Right atrium auricular region (tissue), 2 donors: ENCODE measurements around the gene CISD2. TPM values are rescaled to one million over a fixed set of nuclear protein-coding genes. Genes with fewer than 3 reads are reported as not detected.
"Not testable (repeated sequence)": the region's sequence is repeated elsewhere in the genome, so short reads cannot be mapped to it uniquely, and the experiment has no call there.

ENCODE experiments used
- DNase-seq: peaks from one replicate; pipeline ENCODE4 v3.0.0-alpha.2; 2019; ENCODE audit warnings: low spot score
- H3K27ac ChIP-seq, 2 donors: fragments of 200-600 bp; sonication (generic); 1 replicate in 1 of 2; 2 replicates in 1 of 2; pipeline ENCODE4 v1.5.1; 2016 to 2019
- H3K27me3 ChIP-seq, 2 donors: fragments of 200-600 bp; sonication (generic); one replicate each; pipeline versions ENCODE4 v1.5.1 to v1.6.0; 2017 to 2019
- H3K36me3 ChIP-seq: fragments of 200-600 bp; sonication (generic); one replicate; pipeline ENCODE4 v1.5.1; 2016
- H3K4me1 ChIP-seq, 2 donors: fragments of 200-600 bp; sonication (generic); one replicate each; pipeline versions ENCODE4 v1.5.1 to v1.6.0; 2017 to 2019
- H3K4me3 ChIP-seq, 2 donors: fragments of 200-600 bp; sonication (generic); 1 replicate in 1 of 2; 2 replicates in 1 of 2; pipeline ENCODE4 v1.5.1; 2017 to 2019; ENCODE audit warnings: mild to moderate bottlenecking in 1 of 2, moderate library complexity in 1 of 2
- H3K9me3 ChIP-seq, 2 donors: fragments of 200-600 bp; sonication (generic); one replicate each; pipeline ENCODE4 v1.5.1; 2019
- total RNA-seq, 2 donors: library from RNA; depleted of rRNA; stranded (reverse); fragments of >200 nt; gene quantifications; one replicate each; pipeline ENCODE4 v1.1.0, GENCODE V29; 2016
- TF ChIP-seq, protein P1 (sequence below), 2 donors: fragments of 200-600 bp; sonication (generic); IDR thresholded peaks; one replicate each; pipeline ENCODE4 v1.5.1; 2019; ENCODE audit warnings: antibody characterized with exemption in 2 of 2

The CISD2 gene
- total RNA-seq, 2 donors from 2014 or later, result 10.5 to 11.5 TPM

DNA sequence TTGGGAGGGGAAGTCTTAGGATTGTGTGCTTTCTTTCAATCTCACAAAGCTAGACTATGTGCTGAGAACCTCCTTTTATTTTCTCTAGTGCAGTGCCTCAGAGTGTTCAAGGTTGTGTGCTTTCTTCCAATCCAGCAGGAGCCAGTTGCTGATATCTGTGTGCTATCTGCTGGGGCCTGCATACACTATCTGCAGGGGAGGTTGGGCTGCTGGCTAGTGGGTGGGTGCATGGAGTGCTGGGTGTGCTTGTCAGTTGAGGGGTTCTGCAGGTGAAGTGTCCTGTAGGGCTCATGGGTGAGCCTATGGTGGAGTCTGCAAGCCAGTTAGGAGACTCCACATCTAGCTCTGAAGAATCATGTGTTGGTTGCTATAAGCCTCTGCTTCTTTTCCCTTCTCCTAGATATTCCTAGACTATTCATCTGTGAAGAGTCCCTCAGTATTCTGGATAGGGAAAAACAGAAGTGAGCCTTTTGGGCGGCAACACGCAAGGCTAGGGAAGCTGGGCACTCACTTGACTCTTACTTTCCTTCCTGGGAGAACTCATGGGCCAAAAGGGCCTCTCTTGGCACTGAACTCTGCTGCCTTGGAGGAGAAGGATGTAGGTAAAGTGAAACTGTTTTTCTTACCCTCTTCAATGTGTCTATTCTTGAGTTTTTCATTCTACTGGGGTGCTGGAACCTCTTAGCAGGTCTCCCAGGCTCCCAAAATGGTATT is 8.0 kb upstream of the CISD2 start:
- Histone ChIP-seq H3K27ac (no peak overlapping the region), H3K9me3 (peaks cover 0 to 15% of the 10 kb centered on the region in 2 donors), H3K4me3 (no peak overlapping the region), H3K27me3 (no peaks in the 10 kb centered on the region), H3K4me1 (no peaks in the 10 kb centered on the region), H3K36me3 (no peaks in the 10 kb centered on the region)
- TF ChIP-seq, protein P1, sequence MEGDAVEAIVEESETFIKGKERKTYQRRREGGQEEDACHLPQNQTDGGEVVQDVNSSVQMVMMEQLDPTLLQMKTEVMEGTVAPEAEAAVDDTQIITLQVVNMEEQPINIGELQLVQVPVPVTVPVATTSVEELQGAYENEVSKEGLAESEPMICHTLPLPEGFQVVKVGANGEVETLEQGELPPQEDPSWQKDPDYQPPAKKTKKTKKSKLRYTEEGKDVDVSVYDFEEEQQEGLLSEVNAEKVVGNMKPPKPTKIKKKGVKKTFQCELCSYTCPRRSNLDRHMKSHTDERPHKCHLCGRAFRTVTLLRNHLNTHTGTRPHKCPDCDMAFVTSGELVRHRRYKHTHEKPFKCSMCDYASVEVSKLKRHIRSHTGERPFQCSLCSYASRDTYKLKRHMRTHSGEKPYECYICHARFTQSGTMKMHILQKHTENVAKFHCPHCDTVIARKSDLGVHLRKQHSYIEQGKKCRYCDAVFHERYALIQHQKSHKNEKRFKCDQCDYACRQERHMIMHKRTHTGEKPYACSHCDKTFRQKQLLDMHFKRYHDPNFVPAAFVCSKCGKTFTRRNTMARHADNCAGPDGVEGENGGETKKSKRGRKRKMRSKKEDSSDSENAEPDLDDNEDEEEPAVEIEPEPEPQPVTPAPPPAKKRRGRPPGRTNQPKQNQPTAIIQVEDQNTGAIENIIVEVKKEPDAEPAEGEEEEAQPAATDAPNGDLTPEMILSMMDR (IDR thresholded peaks at IDR 0.05), result no peak
- no peak for DNase-seq

DNA sequence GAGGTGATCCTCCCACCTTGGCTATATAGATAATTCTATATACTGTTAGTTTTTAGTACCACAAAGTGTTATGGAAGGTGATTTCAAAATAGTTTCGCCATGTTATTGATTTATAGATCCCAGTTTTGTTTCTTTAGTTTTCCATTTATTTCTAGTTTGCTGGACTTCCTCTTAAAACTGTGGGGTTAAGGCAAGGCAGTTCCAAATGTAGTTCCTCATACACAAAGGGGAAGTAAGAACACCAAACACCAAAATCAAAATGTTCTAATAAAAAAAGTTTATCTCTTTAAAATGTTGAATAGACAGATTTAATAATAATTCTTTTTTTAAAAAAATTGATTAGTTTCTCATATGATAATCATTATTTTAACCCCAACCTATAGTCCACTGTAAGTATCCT is 6.8 kb upstream of the CISD2 start:
- no peaks in the 10 kb centered on the region for H3K27me3 ChIP-seq
- TF ChIP-seq, protein P1 (IDR thresholded peaks at IDR 0.05), result no peak
- H3K4me1 ChIP-seq, result no peaks in the 10 kb centered on the region
- DNase-seq, result no peak
- no peak overlapping the region for H3K4me3 ChIP-seq
- no peaks in the 10 kb centered on the region for H3K36me3 ChIP-seq
- H3K27ac ChIP-seq, result no peak overlapping the region
- peaks cover 0 to 15% of the 10 kb centered on the region in 2 donors for H3K9me3 ChIP-seq

DNA sequence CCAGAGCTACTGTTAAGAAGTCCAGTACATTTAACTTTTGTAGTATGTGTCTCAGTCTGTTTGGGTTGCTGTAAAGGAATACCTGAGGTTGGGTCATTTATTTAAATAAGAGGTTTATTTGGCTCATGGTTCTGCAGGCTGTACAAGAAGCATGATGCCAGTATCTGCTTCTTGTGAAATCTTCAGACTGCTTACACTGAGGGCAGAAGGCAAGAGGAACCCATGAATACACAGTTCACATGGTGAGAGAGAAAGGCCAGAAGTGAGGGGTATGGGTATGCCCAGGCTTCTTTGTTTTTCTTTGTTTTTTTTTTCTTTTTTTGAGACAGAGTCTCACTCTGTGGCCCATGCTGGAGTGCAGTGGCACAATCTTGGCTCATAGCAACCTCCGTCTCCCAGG is 6.0 kb upstream of the CISD2 start:
- Histone ChIP-seq H3K4me1 (peaks cover 0 to 5% of the 10 kb centered on the region in 2 donors), H3K36me3 (no peaks in the 10 kb centered on the region), H3K27me3 (no peaks in the 10 kb centered on the region), H3K27ac (no peak overlapping the region), H3K4me3 (no peak overlapping the region), H3K9me3 (peaks cover 0 to 15% of the 10 kb centered on the region in 2 donors)
- TF ChIP-seq, protein P1 (IDR thresholded peaks at IDR 0.05), result no peak
- DNase-seq, result no peak

DNA sequence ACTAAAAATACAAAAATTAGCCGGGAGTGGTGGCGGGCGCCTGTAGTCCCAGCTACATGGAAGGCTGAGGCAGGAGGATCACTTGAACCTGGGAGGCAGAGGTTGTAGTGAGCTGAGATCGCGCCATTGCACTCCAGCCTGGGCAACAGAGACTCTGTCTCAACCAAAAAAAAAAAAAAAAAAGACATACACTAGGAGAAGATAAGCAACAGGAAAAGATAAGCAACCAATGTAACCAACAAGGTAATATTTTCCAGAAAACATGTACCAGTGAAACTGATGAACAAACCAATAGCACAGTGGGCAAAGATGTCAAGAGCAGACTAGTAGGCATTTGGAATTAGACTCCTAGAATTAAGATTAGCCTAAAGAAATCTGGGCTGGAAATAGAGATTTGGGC is 3.5 kb upstream of the CISD2 start:
- not testable (repeated sequence) for H3K9me3 ChIP-seq, DNase-seq, H3K4me3 ChIP-seq, H3K27me3 ChIP-seq, H3K27ac ChIP-seq, H3K36me3 ChIP-seq
- H3K4me1 ChIP-seq, result peaks cover 0 to 19% of the 10 kb centered on the region in 2 donors

DNA sequence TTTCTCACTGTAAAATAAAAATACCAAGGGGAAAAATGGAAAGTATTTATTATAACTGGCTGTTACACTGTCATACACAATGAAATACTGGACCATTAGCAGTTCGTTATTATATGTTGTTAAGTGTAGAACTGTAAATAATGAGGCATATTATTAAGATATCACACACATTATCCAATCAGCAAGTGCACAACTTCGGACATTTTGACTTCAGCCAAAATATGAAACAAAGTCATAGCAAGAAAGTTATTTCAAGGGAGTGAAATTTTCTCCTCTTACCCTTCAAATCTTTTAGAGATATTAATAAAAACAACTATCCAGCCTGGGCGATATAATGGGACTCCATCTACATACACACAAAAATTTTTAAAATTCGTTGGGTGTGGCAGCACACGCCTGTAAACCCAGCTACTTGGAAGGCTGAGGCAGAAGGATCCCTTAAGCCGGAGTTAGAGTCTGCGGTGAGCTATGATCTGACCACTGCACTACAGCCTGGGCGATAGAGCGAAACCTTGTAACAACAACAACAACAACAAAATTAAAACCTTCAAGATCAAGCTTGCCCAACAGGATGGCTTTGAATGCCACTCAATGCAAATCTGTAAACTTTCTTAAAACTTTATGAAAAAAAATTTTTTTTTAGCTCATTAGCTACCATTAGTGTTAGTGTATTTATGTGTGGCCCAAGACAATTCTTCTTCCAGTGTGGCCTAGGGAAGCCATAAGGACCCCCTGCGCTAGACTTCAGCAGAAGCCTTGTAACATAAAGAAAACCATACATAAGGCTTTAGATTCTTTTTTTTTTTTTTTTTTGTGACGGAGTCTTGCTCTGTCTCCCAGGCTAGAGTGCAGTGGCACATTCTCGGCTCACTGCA is 1.3 kb upstream of the CISD2 start:
- no peak for DNase-seq
- Histone ChIP-seq H3K36me3 (no peaks in the 10 kb centered on the region), H3K4me1 (peaks cover 0 to 23% of the 10 kb centered on the region in 2 donors), H3K9me3 (no peaks in the 10 kb centered on the region), H3K4me3 (peak overlapping the region; percentile 67 to 68), H3K27me3 (no peaks in the 10 kb centered on the region), H3K27ac (peak overlapping the region; percentile 97)
- TF ChIP-seq, protein P1 (IDR thresholded peaks at IDR 0.05), result no peak

DNA sequence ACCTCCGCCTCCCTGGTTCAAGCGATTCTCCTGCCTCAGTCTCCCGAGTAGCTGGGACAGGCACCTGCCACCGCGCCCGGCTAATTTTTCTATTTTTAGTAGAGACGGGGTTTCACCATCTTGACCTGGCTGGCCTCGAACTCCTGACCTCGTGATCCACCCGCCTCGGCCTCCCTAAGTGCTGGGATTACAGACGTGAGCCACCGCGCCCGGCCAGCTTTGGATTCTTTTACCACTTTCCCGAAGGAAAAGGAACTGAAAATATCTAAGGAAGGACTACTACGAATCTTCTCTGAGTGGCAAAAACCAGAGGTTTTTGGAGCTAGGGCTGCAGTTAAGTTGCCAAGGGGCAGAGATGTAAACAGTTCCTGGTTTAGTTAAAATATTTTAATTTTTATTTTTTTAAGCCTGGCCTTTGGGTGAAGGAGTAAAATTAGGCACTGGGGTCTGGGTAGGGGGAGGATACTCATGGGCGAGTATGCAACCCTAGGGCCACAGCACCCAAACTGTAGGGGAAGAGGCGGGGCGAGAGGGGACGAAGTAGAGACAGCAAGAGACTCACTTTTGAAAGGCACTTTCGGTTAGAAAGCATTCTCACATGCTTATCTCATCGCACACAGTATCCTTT is 525 bp upstream of the CISD2 start:
- no peaks in the 10 kb centered on the region for H3K9me3 ChIP-seq
- H3K27me3 ChIP-seq, result no peaks in the 10 kb centered on the region
- no peaks in the 10 kb centered on the region for H3K36me3 ChIP-seq
- peak overlapping the region; percentile 67 to 68 for H3K4me3 ChIP-seq
- TF ChIP-seq, protein P1 (IDR thresholded peaks at IDR 0.05), result no peak
- DNase-seq, result no peak
- peaks cover 0 to 23% of the 10 kb centered on the region in 2 donors for H3K4me1 ChIP-seq
- peak overlapping the region; percentile 97 for H3K27ac ChIP-seq
